Natural killer cell (primary cell): ENCODE data around the gene ICAM2. TPM values are rescaled to one million over a fixed set of nuclear protein-coding genes. Genes with fewer than 3 reads are reported as not detected.
A peak's percentile ranks its signal among the peaks of the same experiment; 100 is the strongest.
"Not testable (repeated sequence)": the region's sequence is repeated elsewhere in the genome, so short reads cannot be mapped to it uniquely, and the experiment has no call there.

Experiments
- ATAC-seq, 3 donors: fragments of 150-1000 bp in 2 of 3; fragments of 200-7000 bp in 1 of 3; cut with Tn5 transposase; 1 replicate in 1 of 3; 2 replicates in 2 of 3; pipeline ENCODE4 v1.10.0; 2021; ENCODE audit warnings: mild to moderate bottlenecking in 2 of 3, moderate library complexity in 2 of 3
- DNase-seq, 2 donors: peaks; one replicate each; pipeline versions ENCODE4 v3.0.0 to v3.0.0-alpha.2; 2013 to 2021; ENCODE audit warnings: mixed read lengths in 1 of 2
- H3K27ac ChIP-seq: one replicate; pipeline ENCODE4 v1.5.1; 2013; ENCODE audit warnings: mild to moderate bottlenecking, low read length
- H3K27me3 ChIP-seq: one replicate; pipeline ENCODE4 v1.6.1; 2013; ENCODE audit warnings: low read length; ENCODE audit not compliant: control insufficient read depth, insufficient read depth
- H3K36me3 ChIP-seq: one replicate; pipeline ENCODE4 v1.6.1; 2013; ENCODE audit warnings: low read length; ENCODE audit not compliant: control insufficient read depth, insufficient read depth
- H3K4me1 ChIP-seq: one replicate; pipeline ENCODE4 v1.6.1; 2013; ENCODE audit warnings: low read length; ENCODE audit not compliant: control insufficient read depth, insufficient read depth
- H3K4me3 ChIP-seq: one replicate; pipeline ENCODE4 v1.5.1; 2013; ENCODE audit warnings: low read length
- H3K9me3 ChIP-seq: one replicate; pipeline ENCODE4 v1.6.1; 2013; ENCODE audit warnings: low read length; ENCODE audit not compliant: control insufficient read depth, insufficient read depth
- H3K27ac Mint-ChIP-seq, 2 donors: one replicate each; pipeline ENCODE4 v1.8.0; 2022; ENCODE audit warnings: mild to moderate bottlenecking in 2 of 2, mixed read lengths in 2 of 2, moderate library complexity in 1 of 2
- H3K27me3 Mint-ChIP-seq, 2 donors: one replicate each; pipeline ENCODE4 v1.8.0; 2022; ENCODE audit warnings: low read depth in 2 of 2, mixed read lengths in 2 of 2
- H3K36me3 Mint-ChIP-seq: one replicate; pipeline ENCODE4 v1.8.0; 2022; ENCODE audit warnings: mixed read lengths
- H3K4me1 Mint-ChIP-seq, 2 donors: one replicate each; pipeline ENCODE4 v1.8.0; 2022; ENCODE audit warnings: mixed read lengths in 2 of 2
- H3K4me3 Mint-ChIP-seq: one replicate; pipeline ENCODE4 v1.8.0; 2022; ENCODE audit warnings: mild to moderate bottlenecking, moderate library complexity, mixed read lengths
- H3K9me3 Mint-ChIP-seq, 2 donors: one replicate each; pipeline ENCODE4 v1.8.0; 2022; ENCODE audit warnings: mixed read lengths in 2 of 2
- WGBS: methylation state at CpG from one replicate; pipeline ENCODE4 v1.1.7; 2013; ENCODE audit warnings: missing lambda C conversion rate; ENCODE audit not compliant: insufficient coverage; 5-methylcytosine and 5-hydroxymethylcytosine counted together
- intact Hi-C: fragments of 100-400 bp; cut with micrococcal nuclease; formaldehyde crosslinking; loops from one replicate; pipeline ENCODE4 v1.14.2; 2022
- total RNA-seq, 4 donors: library from RNA; stranded (reverse); fragments of 120-200 nt in 1 of 4; gene quantifications; one replicate each; pipeline versions ENCODE4 v1.2.3 to v1.2.4, GENCODE V29; 2013 to 2022
- TF ChIP-seq, protein P1 (sequence below): fragments of 200-600 bp; IDR thresholded peaks from one replicate; pipeline ENCODE4 v1.8.0; 2022; ENCODE audit warnings: antibody characterized with exemption

The ICAM2 gene
- total RNA-seq, 3 donors from 2014 or later (not counting 1 experiment from before 2014, with no cell fraction given), result 73.2 to 91.0 (median 78.0) TPM

DNA sequence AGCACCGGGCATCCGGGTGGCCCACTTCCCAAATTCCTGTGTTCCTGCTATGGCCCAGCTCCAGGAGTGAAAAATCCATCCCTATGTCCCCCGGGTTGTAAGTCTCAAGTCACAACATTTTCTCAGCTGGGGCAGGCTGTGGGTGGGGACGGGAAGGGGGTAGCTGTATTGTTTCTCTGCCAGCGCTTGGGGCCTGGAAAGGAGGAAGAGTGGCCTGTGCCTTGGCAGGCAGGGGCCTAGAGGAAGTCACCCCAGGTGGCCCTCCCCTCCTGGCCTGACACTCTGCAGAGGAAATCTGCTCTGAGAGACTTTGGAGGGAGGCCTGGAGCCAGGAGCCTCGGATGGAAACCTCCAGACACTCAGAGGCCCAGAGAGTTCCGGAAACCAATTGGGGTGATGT, 37.1 kb downstream of the ICAM2 start:
- Histone ChIP-seq H3K27ac (no peak overlapping the region), H3K36me3 (no peaks in the 10 kb centered on the region), H3K4me1 (peaks cover 29% of the 10 kb centered on the region), H3K9me3 (no peaks in the 10 kb centered on the region), H3K4me3 (no peak overlapping the region), H3K27me3 (no peaks in the 10 kb centered on the region)
- TF ChIP-seq, protein P1, sequence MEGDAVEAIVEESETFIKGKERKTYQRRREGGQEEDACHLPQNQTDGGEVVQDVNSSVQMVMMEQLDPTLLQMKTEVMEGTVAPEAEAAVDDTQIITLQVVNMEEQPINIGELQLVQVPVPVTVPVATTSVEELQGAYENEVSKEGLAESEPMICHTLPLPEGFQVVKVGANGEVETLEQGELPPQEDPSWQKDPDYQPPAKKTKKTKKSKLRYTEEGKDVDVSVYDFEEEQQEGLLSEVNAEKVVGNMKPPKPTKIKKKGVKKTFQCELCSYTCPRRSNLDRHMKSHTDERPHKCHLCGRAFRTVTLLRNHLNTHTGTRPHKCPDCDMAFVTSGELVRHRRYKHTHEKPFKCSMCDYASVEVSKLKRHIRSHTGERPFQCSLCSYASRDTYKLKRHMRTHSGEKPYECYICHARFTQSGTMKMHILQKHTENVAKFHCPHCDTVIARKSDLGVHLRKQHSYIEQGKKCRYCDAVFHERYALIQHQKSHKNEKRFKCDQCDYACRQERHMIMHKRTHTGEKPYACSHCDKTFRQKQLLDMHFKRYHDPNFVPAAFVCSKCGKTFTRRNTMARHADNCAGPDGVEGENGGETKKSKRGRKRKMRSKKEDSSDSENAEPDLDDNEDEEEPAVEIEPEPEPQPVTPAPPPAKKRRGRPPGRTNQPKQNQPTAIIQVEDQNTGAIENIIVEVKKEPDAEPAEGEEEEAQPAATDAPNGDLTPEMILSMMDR, result no peak
- Mint-ChIP-seq H3K36me3 (no peaks in the 10 kb centered on the region), H3K9me3 (no peaks in the 10 kb centered on the region), H3K27ac (no peak overlapping the region), H3K27me3 (no peaks in the 10 kb centered on the region), H3K4me1 (peaks cover 10 to 26% of the 10 kb centered on the region in 2 donors), H3K4me3 (no peak overlapping the region)
- ATAC-seq, result no peak
- DNase-seq, result no peak
- WGBS, result 62% methylated on average over 7 of the region's 7 CpGs
- intact Hi-C loops, result no loop called here

DNA sequence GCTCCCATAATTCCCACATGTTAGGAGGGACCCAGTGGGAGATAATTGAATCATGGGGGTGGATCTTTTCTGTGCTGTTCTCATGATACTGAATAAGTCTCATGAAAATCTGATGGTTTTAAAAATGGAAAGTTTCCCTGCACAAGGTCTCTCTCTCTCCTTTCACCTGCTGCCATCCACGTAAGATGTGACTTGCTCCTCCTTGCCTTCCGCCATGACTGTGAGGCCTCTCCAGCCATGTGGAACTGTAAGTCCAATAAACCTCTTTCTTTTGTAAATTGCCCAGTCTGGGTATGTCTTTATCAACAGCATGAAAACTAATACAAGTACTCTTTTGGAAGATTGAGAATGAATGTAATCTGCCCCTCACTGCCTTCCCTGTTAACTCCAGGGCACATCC, 37.8 kb downstream of the ICAM2 start:
- H3K4me3 Mint-ChIP-seq, DNase-seq, H3K9me3 ChIP-seq, intact Hi-C loops, H3K4me3 ChIP-seq, H3K27me3 Mint-ChIP-seq, H3K36me3 Mint-ChIP-seq, H3K36me3 ChIP-seq, H3K27me3 ChIP-seq, H3K9me3 Mint-ChIP-seq, H3K27ac ChIP-seq, ATAC-seq: not testable (repeated sequence)
- peak overlapping the region in 1 of 2 donors; percentile 10 for H3K27ac Mint-ChIP-seq
- peaks cover 10 to 24% of the 10 kb centered on the region in 2 donors for H3K4me1 Mint-ChIP-seq
- 100% methylated on average over 2 of the region's 2 CpGs for WGBS
- H3K4me1 ChIP-seq, result peaks cover 29% of the 10 kb centered on the region

DNA sequence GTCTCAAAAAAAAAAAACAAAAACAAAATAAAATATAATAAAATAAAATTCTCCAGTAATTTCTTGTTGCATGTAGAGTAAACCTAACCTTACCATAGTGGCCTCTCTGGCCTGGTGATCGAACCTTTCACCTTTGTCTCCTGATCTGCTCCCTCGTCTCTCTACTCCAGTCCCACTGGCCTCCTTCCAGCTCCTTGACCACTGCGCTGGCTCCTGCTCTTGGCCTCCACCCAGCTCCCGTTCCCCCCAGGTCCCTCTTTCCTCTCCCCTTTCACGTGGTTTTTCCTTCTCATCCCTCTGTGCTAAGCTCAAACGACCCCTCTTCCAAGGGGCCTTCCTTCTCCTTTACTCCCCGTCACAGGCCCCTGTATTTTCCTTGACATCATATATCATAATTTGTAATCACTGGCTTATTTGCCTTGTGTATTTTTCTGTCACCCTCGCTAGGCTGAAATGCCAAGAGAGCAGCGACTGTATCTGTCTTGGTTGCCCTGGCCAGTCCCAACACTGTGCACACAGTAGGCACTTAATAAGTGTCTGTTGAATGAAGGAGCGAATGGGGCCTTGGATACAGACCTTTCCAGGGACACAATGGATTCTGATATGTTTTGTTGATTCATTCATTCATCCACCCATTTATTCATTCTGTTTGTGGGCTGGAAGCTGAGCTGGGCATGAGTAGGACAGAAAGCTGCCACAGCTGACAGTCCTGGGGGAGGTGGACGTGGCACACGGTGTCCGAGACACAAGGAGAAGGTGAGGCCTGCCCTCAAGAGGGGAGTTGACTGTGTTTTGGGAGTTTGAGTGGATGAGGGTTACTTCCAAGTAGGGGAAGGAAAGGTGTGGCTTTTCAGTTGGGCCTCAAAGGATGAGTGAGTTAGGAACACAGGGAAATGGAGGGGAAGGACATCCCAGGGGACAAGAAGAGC, 41.9 kb downstream of the ICAM2 start:
- Mint-ChIP-seq H3K36me3 (no peaks in the 10 kb centered on the region), H3K4me3 (no peak overlapping the region), H3K27me3 (no peaks in the 10 kb centered on the region), H3K9me3 (no peaks in the 10 kb centered on the region), H3K4me1 (peaks cover 0 to 10% of the 10 kb centered on the region in 2 donors), H3K27ac (no peak overlapping the region)
- Histone ChIP-seq H3K4me3 (no peak overlapping the region), H3K36me3 (no peaks in the 10 kb centered on the region), H3K27ac (no peak overlapping the region), H3K27me3 (no peaks in the 10 kb centered on the region), H3K9me3 (no peaks in the 10 kb centered on the region), H3K4me1 (peaks cover 5% of the 10 kb centered on the region)
- ATAC-seq (no peak), DNase-seq (no peak)
- intact Hi-C loops, result no loop called here
- WGBS, result 87% methylated on average over 13 of the region's 13 CpGs
- TF ChIP-seq, protein P1, result no peak

DNA sequence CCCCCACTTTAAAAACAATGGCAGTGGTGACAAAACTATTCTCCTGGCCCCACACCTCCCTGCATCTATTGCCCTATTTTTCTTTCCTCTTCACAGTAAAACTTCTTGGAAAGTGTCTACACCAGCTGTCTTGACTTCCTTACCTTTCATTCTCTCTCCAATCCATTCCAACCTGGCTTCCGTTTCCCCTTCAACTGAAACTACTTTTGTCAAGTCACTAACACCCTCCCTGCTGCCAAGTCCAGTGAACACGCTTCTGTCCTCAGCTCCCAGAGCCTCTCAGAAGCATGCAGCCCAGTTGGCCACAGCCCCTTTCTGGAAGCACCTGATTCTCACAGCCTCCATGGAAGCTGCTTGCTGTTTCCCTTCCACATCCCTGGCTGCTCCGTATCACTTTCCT, 43.7 kb downstream of the ICAM2 start:
- Histone ChIP-seq H3K4me1 (no peaks in the 10 kb centered on the region), H3K4me3 (no peak overlapping the region), H3K36me3 (no peaks in the 10 kb centered on the region), H3K27me3 (no peaks in the 10 kb centered on the region), H3K9me3 (no peaks in the 10 kb centered on the region), H3K27ac (no peak overlapping the region)
- WGBS, result 66% methylated on average over 3 of the region's 3 CpGs
- no peaks in the 10 kb centered on the region for H3K9me3 Mint-ChIP-seq
- no peak overlapping the region for H3K27ac Mint-ChIP-seq
- DNase-seq, result no peak
- TF ChIP-seq, protein P1, result no peak
- intact Hi-C loops, result no loop called here
- no peak for ATAC-seq
- peaks cover 0 to 3% of the 10 kb centered on the region in 2 donors for H3K27me3 Mint-ChIP-seq
- no peaks in the 10 kb centered on the region for H3K36me3 Mint-ChIP-seq
- no peak overlapping the region for H3K4me3 Mint-ChIP-seq
- H3K4me1 Mint-ChIP-seq, result peaks cover 0 to 13% of the 10 kb centered on the region in 2 donors
